ENCODE results near the gene ADSL. TPM values are rescaled to one million over a fixed set of nuclear protein-coding genes. Genes with fewer than 3 reads are reported as not detected.
A peak's percentile ranks its signal among the peaks of the same experiment; 100 is the strongest.

Gene ADSL
- total and polyA plus RNA-seq, 2 donors (not counting 1 experiment from before 2014, with no cell fraction given): 61.0 to 63.8 TPM

DNA sequence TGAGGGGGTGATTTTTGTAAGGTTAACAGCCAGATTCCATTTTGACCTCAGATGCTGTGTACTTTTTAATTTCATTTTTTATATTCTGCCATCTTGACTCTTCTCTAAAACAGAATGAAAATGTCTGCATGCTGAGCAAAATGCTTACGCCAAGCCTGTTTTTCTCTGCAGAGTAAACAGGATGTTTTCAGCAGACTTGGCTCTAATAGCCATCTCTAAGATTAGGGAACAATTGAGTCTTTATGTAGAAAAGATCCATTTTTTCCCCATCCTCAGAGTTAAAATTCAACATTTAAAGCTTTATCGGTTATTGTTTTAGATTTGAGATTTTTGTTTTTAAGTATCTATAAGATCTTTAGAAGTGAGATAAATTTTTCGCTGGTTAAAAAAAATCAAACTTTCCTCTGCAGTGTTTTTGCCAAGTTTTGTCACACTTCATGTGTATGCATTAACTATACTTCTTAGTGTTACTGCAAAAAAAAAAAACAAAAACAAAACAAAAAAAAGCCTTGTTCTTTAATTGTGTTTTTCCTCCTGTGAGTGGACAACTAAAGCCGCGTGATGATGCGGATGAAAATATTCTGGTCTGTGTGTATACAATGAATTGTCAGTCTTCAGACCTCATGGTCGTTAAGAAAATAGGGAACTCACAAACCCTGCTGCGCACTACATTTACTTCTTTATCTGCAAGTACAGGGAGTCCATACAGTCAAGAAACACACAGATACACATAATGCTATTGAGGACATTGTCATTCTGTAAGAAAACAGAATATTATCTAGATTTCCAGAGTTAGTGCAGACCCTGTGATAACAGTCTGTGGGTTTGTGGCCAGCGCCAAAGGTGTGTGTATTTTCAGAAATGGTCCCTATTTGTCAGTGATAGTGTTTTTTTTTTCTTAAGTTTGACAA lies 17.5 kb upstream of the ADSL start:
- H3K9me3 ChIP-seq (ENCODE audit: control extremely low read depth in 1 of 3, control insufficient read depth in 2 of 3, insufficient read depth in 1 of 3, low read length in 2 of 3): no peaks in the 10 kb centered on the region
- H3K4me1 Mint-ChIP-seq: peaks cover 11% of the 10 kb centered on the region
- H3K79me2 ChIP-seq (ENCODE audit: control insufficient read depth, insufficient read depth, low read length): no peaks in the 10 kb centered on the region
- CTCF ChIA-PET: interaction anchor here (0.5 to 1.3 kb wide), 4 partner anchors 18 to 102 kb away, joined by 3 to 4 read pairs (median 3); partner anchors contain the start of gene ADSL
- ATAC-seq (ENCODE audit: low read depth) (no peak), DNase-seq (no peak)
- no peak overlapping the region for H3K4me3 Mint-ChIP-seq
- intact Hi-C loops (cut with micrococcal nuclease): no loop called here
- peaks cover 0 to 51% of the 10 kb centered on the region in 2 experiments for H3K36me3 ChIP-seq (replicated peaks in 1 of 2; ENCODE audit: control extremely low read depth in 1 of 2, control insufficient read depth in 1 of 2, extremely low read depth in 1 of 2, insufficient read depth in 2 of 2, low read length in 1 of 2)
- WGBS (ENCODE audit: insufficient coverage): no CpG with 5 or more reads among the region's 9 CpGs
- H3K27ac ChIP-seq (ENCODE audit: low read length in 2 of 2): no peak overlapping the region
- H3K9me3 Mint-ChIP-seq (ENCODE audit: insufficient read depth): no peaks in the 10 kb centered on the region
- H3K27ac Mint-ChIP-seq: peak overlapping the region; percentile 27
- H3K4me1 ChIP-seq (ENCODE audit: control insufficient read depth in 2 of 2, insufficient read depth in 2 of 2, low read length in 2 of 2): no peaks in the 10 kb centered on the region
- H3K27me3 ChIP-seq (replicated peaks in 1 of 4; ENCODE audit: control extremely low read depth in 1 of 4, control insufficient read depth in 3 of 4, insufficient read depth in 4 of 4, low read length in 3 of 4): no peaks in the 10 kb centered on the region
- no peak overlapping the region for H3K4me3 ChIP-seq (ENCODE audit: control extremely low read depth in 1 of 5, extremely low read depth in 1 of 5, insufficient read depth in 1 of 5, low read depth in 2 of 5, low read length in 4 of 5)
- POLR2A ChIA-PET: no interaction called here
- no peak overlapping the region for H2AFZ ChIP-seq (ENCODE audit: insufficient read depth, low read depth, low read length, poor library complexity, severe bottlenecking)
- no peaks in the 10 kb centered on the region for H3K27me3 Mint-ChIP-seq
- H3K9ac ChIP-seq (ENCODE audit: low read length): no peak overlapping the region
- H4K20me1 ChIP-seq (ENCODE audit: control insufficient read depth, insufficient read depth, low read length, poor library complexity, severe bottlenecking): no peaks in the 10 kb centered on the region
- no peak overlapping the region for H3K4me2 ChIP-seq (replicated peaks; ENCODE audit: low read depth, low read length, poor library complexity, severe bottlenecking)
- TF ChIP-seq CTCF (IDR thresholded peaks at IDR 0.05) (no peak), EZH2 (IDR thresholded peaks at IDR 0.05; ENCODE audit: borderline replicate concordance, insufficient read depth, low read depth, low read length, poor library complexity, severe bottlenecking) (no peak)

DNA sequence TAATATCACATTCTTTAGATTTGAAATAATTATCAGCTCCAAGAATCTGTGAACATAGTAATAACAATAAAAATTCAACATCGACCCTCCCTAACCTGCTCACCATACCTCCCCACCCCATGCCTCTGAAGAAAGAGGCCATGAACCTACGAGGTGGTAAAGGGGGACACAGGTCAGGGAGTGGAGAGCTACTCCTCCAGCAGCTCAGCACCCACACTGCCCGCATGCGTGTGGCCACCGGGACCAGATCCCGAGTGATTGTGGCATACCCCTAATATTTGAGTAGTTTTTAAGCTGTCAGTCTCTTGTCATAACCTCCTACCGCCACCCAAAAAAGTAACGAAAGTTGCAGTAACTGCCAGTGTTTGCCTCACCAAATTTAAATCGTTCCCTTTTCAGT lies 16.8 kb upstream of the ADSL start:
- no peaks in the 10 kb centered on the region for H3K9me3 ChIP-seq (ENCODE audit: control extremely low read depth in 1 of 3, control insufficient read depth in 2 of 3, insufficient read depth in 1 of 3, low read length in 2 of 3)
- H3K4me1 ChIP-seq (ENCODE audit: control insufficient read depth in 2 of 2, insufficient read depth in 2 of 2, low read length in 2 of 2): peaks cover 3 to 6% of the 10 kb centered on the region in 2 donors
- H3K9ac ChIP-seq (ENCODE audit: low read length): no peak overlapping the region
- no peak for TF ChIP-seq EZH2 (IDR thresholded peaks at IDR 0.05; ENCODE audit: borderline replicate concordance, insufficient read depth, low read depth, low read length, poor library complexity, severe bottlenecking)
- no peak for TF ChIP-seq CTCF (IDR thresholded peaks at IDR 0.05)
- CTCF ChIA-PET: interaction anchor here (0.8 to 1.3 kb wide), 3 partner anchors 17 to 20 kb away, joined by 3 to 4 read pairs (median 3); partner anchors contain the start of gene ADSL
- Mint-ChIP-seq H3K27me3 (no peaks in the 10 kb centered on the region), H3K4me3 (no peak overlapping the region), H3K27ac (no peak overlapping the region), H3K9me3 (ENCODE audit: insufficient read depth) (no peaks in the 10 kb centered on the region), H3K4me1 (peaks cover 17% of the 10 kb centered on the region)
- peaks cover 0 to 47% of the 10 kb centered on the region in 2 experiments for H3K36me3 ChIP-seq (replicated peaks in 1 of 2; ENCODE audit: control extremely low read depth in 1 of 2, control insufficient read depth in 1 of 2, extremely low read depth in 1 of 2, insufficient read depth in 2 of 2, low read length in 1 of 2)
- no peaks in the 10 kb centered on the region for H4K20me1 ChIP-seq (ENCODE audit: control insufficient read depth, insufficient read depth, low read length, poor library complexity, severe bottlenecking)
- H3K27me3 ChIP-seq (replicated peaks in 1 of 4; ENCODE audit: control extremely low read depth in 1 of 4, control insufficient read depth in 3 of 4, insufficient read depth in 4 of 4, low read length in 3 of 4): no peaks in the 10 kb centered on the region
- H3K4me2 ChIP-seq (replicated peaks; ENCODE audit: low read depth, low read length, poor library complexity, severe bottlenecking): no peak overlapping the region
- ATAC-seq (ENCODE audit: low read depth): no peak
- intact Hi-C loops (cut with micrococcal nuclease): no loop called here
- 92% methylated on average over 2 of the region's 9 CpGs for WGBS (ENCODE audit: insufficient coverage)
- no peaks in the 10 kb centered on the region for H3K79me2 ChIP-seq (ENCODE audit: control insufficient read depth, insufficient read depth, low read length)
- H3K4me3 ChIP-seq (ENCODE audit: control extremely low read depth in 1 of 5, extremely low read depth in 1 of 5, insufficient read depth in 1 of 5, low read depth in 2 of 5, low read length in 4 of 5): no peak overlapping the region
- no peak for DNase-seq
- POLR2A ChIA-PET: no interaction called here
- H3K27ac ChIP-seq (ENCODE audit: low read length in 2 of 2): no peak overlapping the region
- no peak overlapping the region for H2AFZ ChIP-seq (ENCODE audit: insufficient read depth, low read depth, low read length, poor library complexity, severe bottlenecking)

All from B cell (primary cell).